ENCODE data around the gene AP1B1. TPM values are rescaled to one million over a fixed set of nuclear protein-coding genes. Genes with fewer than 3 reads are reported as not detected.

The AP1B1 gene
- total and polyA plus RNA-seq, 2 of the 8 experiments (the other 6 are each of a cell fraction or from before 2014, with no cell fraction given), result 64.2 to 86.8 TPM

- Histone ChIP-seq H2AFZ (ENCODE audit: low read length) (no peak overlapping the region), H4K20me1 (replicated peaks in 1 of 2; ENCODE audit: control insufficient read depth in 1 of 2, insufficient read depth in 2 of 2, low read length in 2 of 2) (peaks cover 6 to 14% of the 10 kb centered on the region in 2 experiments), H2BK12ac (ENCODE audit: low read depth, low read length) (no peak overlapping the region), H3K4ac (replicated peaks; ENCODE audit: insufficient read length, low read depth, low read length) (no peak overlapping the region), H4K8ac (ENCODE audit: extremely low read depth, insufficient read depth, low read length) (no peak overlapping the region), H3K9me3 (ENCODE audit: insufficient read depth in 2 of 2, low read depth in 1 of 2, low read length in 1 of 2) (peaks cover 3 to 7% of the 10 kb centered on the region in 2 experiments; a peak in 3 of 4 replicates), H2AK5ac (ENCODE audit: low read depth, low read length) (peak overlapping the region; percentile 65; the same call in 1 of the 2 replicates), H2BK20ac (ENCODE audit: low read length) (no peak overlapping the region), H3K14ac (ENCODE audit: insufficient read length) (no peak overlapping the region), H3K36me3 (ENCODE audit: control insufficient read depth in 2 of 4, insufficient read depth in 4 of 4, low read length in 3 of 4) (peaks cover 0 to 12% (median 0%) of the 10 kb centered on the region in 4 experiments; a peak in 1 of 8 replicates), H4K91ac (replicated peaks; ENCODE audit: insufficient read length, low read length) (no peak overlapping the region), H3K4me1 (replicated peaks in 1 of 4; ENCODE audit: control insufficient read depth in 3 of 4, insufficient read depth in 4 of 4, low read length in 3 of 4) (peaks cover 0 to 22% (median 13%) of the 10 kb centered on the region in 4 experiments; a peak in 6 of 7 replicates), H3K56ac (replicated peaks; ENCODE audit: insufficient read length, low read depth, low read length) (no peak overlapping the region), H3K9ac (replicated peaks in 1 of 4; ENCODE audit: extremely low read depth in 1 of 4, low read depth in 3 of 4, low read length in 3 of 4) (no peak overlapping the region; a peak in 2 of 7 replicates), H2BK15ac (ENCODE audit: low read length) (peak overlapping the region; percentile 29; the same call in 1 of the 2 replicates), H3K23me2 (ENCODE audit: low read depth, low read length) (peaks cover 12% of the 10 kb centered on the region; the same call in 1 of the 2 replicates), H3K23ac (ENCODE audit: insufficient read length) (no peak overlapping the region), H3K79me1 (ENCODE audit: low read depth, low read length) (no peaks in the 10 kb centered on the region), H3K27ac (ENCODE audit: low read depth, low read length) (no peak overlapping the region; the same call in none of the 2 replicates), H3K4me2 (ENCODE audit: insufficient read depth in 1 of 2, low read depth in 2 of 2, low read length in 2 of 2) (no peak overlapping the region), H3K27me3 (replicated peaks in 1 of 4; ENCODE audit: control insufficient read depth in 3 of 4, extremely low read depth in 1 of 4, insufficient read depth in 3 of 4, low read length in 3 of 4) (peaks cover 21 to 33% (median 24%) of the 10 kb centered on the region in 4 experiments), H4K5ac (ENCODE audit: insufficient read length, low read depth, low read length) (no peak overlapping the region), H3K4me3 (ENCODE audit: extremely low read depth in 1 of 4, insufficient read depth in 2 of 4, low read depth in 3 of 4, low read length in 4 of 4) (no peak overlapping the region), H3K79me2 (ENCODE audit: control insufficient read depth in 1 of 2, insufficient read depth in 2 of 2, low read length in 2 of 2) (no peaks in the 10 kb centered on the region), H3K18ac (ENCODE audit: extremely low read depth, low read length) (peak overlapping the region; percentile 24; the same call in 1 of the 2 replicates), H2BK120ac (replicated peaks; ENCODE audit: low read depth, low read length) (no peak overlapping the region), H2BK5ac (ENCODE audit: low read depth, low read length) (peak overlapping the region; percentile 52; the same call in 1 of the 2 replicates)
- FAIRE-seq (no peak), DNase-seq (ENCODE audit: low read depth in 1 of 2, low spot score in 2 of 2) (peak in 1 of 2 experiments; percentile 57)
- WGBS, 2 experiments (ENCODE audit: extremely low coverage in 1 of 2, insufficient coverage in 1 of 2, insufficient read length in 1 of 2, insufficient replicate concordance in 2 of 2, low coverage in 1 of 2, low lambda C conversion rate in 2 of 2, missing lambda C conversion rate in 1 of 2), result 90% methylated on average over 12 of the region's 28 CpGs; no CpG with 5 or more reads in 1 of the 2 experiments
- ChIA-PET POLR2A (ENCODE audit: partially characterized antibody) (interaction anchor here (1.1 to 4.4 kb wide), 6 partner anchors 8 to 42 kb away, joined by 3 to 44 read pairs (median 6); partner anchors contain the start of gene EWSR1), CTCF (ENCODE audit: partially characterized antibody) (interaction anchor here (1.1 to 4.1 kb wide), 6 partner anchors 7 to 65 kb away, joined by 3 to 41 read pairs (median 4); no protein-coding TSS in a partner anchor)
- TF ChIP-seq SIRT6 (IDR thresholded peaks at IDR 0.05; ENCODE audit: low read length) (no peak), SAP30 (IDR thresholded peaks at IDR 0.05; ENCODE audit: insufficient read depth, insufficient replicate concordance, low read length) (no peak), KDM4A (IDR thresholded peaks at IDR 0.05; ENCODE audit: low read depth, low read length, severe bottlenecking) (no peak), SIN3A (conservative IDR thresholded peaks at IDR 0.05 in 1 of 2, IDR thresholded peaks at IDR 0.05 in 1 of 2; ENCODE audit: low read depth in 1 of 2, low read length in 2 of 2) (no peak), ATF2 (IDR thresholded peaks at IDR 0.05; ENCODE audit: low read length) (no peak), ATF3 (IDR thresholded peaks at IDR 0.05; ENCODE audit: insufficient read depth, low read depth, low read length) (no peak), RXRA (IDR thresholded peaks at IDR 0.05; ENCODE audit: insufficient read depth, low read depth, low read length) (no peak), BCL11A (IDR thresholded peaks at IDR 0.05; ENCODE audit: low read depth in 2 of 2, low read length in 2 of 2) (no peak)
These were observed 78.1 kb downstream of the AP1B1 start for GRCh38 chr22:29310065-29310862.

Data from H1 (cell line).